A549 treated with Hydrocortisone at 1 μM for 4 hours (cell line): ENCODE results near the gene RTP1. TPM values are rescaled to one million over a fixed set of nuclear protein-coding genes. Genes with fewer than 3 reads are reported as not detected.

ENCODE experiments used
- total RNA-seq: library from RNA; stranded (reverse); fragments of 200-300 nt; extraction: Qiagen RNA extraction; gene quantifications from 5 replicates; pipeline ENCODE4 v1.2.3, GENCODE V29; 2022

RTP1 gene
- total RNA-seq, result not detected in 5 replicates

GRCh38 chr3:187197335-187197649 lies at the start of gene RTP1:
TSS of gene RTP1 (plus strand) at chr3:187197486. CDS start at chr3:187197516, 30 bp downstream.

Other genes with a start within 250 kb of the RTP1 start
- 47.6 to 51.5 TPM (median 49.3 TPM) in 5 replicates for gene RPL39L, start 58.0 kb upstream of the RTP1 start, total RNA-seq
- 0.02 to 0.06 TPM (median 0.05 TPM) in 3 of 5 replicates, not detected in the others for gene MASP1, start 94.3 kb downstream of the RTP1 start, total RNA-seq
- gene RTP4, start 170.9 kb downstream of the RTP1 start, total RNA-seq, result not detected in 5 replicates